Stimulated activated naive CD8-positive, alpha-beta T cell treated with anti-CD3 and anti-CD28 coated beads, Interleukin-15, Interleukin-2, amounts not matched to agents 100 ng/mL and 50 ng/mL, for 24 hours (primary cell): Measurements from ENCODE around the gene SIRPA.

Experiments used
- H3K27ac Mint-ChIP-seq: one replicate; pipeline ENCODE4 v1.8.0; 2021; ENCODE audit warnings: mild to moderate bottlenecking, mixed read lengths
- H3K27me3 Mint-ChIP-seq: one replicate; pipeline ENCODE4 v1.8.0; 2021; ENCODE audit warnings: mixed read lengths
- H3K36me3 Mint-ChIP-seq: one replicate; pipeline ENCODE4 v1.8.0; 2021; ENCODE audit warnings: low read depth, mixed read lengths
- H3K4me1 Mint-ChIP-seq: one replicate; pipeline ENCODE4 v1.8.0; 2021; ENCODE audit warnings: low read depth, mixed read lengths
- H3K4me3 Mint-ChIP-seq: one replicate; pipeline ENCODE4 v1.8.0; 2021; ENCODE audit warnings: mild to moderate bottlenecking, mixed read lengths
- H3K9me3 Mint-ChIP-seq: one replicate; pipeline ENCODE4 v1.8.0; 2021; ENCODE audit warnings: mixed read lengths

SIRPA gene

DNA sequence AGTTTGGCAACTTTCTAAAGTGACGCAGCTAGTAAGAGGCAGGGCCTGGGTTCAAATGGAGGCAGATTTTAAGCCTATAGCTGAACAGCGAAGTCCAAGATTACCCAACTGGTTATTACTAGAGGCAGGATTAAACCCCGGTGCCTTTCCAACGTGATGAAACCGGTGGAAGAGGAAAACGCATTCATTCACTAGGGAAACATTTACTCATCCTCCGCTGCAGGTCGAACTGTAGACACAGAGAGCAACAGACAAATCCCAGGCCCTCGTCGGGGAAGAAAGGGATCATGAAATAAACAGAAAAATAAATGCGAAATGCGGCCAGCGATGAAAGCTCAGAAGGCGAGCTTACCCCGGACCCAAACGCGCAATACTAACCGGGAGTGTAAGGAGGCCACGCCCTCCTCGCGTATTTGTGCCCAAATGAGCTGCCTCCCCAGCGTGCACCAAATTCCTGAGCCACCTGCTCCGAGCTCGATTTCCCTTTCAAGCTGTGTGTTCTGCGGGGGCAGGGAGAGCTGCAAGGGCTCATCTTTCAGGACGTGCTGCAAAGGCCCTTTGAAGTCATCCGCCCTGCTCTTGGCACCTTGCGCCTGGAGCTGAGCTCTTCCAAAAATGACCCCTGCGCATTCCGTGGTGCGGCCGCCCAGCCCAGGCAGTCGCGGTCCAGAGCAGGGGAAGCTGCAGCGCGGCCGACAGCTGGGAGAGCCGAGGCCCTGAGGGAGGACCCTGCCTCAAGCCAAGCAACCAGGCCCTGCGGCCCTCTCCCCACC lies 51.7 kb downstream of the SIRPA start:
- Mint-ChIP-seq H3K9me3 (no peaks in the 10 kb centered on the region), H3K27ac (no peak overlapping the region), H3K4me3 (peak overlapping the region; percentile 25), H3K27me3 (peaks cover 43% of the 10 kb centered on the region), H3K36me3 (no peaks in the 10 kb centered on the region), H3K4me1 (no peaks in the 10 kb centered on the region)

DNA sequence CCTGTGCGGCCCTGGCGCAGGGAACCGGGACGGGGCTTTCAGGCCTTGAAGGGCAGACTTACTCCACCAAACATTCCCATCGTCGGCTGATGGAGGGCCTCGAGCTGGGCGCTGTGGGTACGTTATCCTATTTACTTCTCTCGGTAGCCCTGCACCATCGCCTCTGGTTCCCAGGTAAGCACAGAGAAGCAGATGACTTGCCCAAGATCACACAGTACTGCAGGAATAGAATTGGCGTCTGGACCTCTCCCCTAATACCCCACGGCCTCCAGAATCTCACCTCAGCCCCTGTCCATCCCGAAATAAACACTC lies 52.3 kb downstream of the SIRPA start:
- Mint-ChIP-seq H3K4me3 (no peak overlapping the region), H3K36me3 (no peaks in the 10 kb centered on the region), H3K27me3 (peaks cover 43% of the 10 kb centered on the region), H3K27ac (no peak overlapping the region), H3K4me1 (no peaks in the 10 kb centered on the region), H3K9me3 (no peaks in the 10 kb centered on the region)

DNA sequence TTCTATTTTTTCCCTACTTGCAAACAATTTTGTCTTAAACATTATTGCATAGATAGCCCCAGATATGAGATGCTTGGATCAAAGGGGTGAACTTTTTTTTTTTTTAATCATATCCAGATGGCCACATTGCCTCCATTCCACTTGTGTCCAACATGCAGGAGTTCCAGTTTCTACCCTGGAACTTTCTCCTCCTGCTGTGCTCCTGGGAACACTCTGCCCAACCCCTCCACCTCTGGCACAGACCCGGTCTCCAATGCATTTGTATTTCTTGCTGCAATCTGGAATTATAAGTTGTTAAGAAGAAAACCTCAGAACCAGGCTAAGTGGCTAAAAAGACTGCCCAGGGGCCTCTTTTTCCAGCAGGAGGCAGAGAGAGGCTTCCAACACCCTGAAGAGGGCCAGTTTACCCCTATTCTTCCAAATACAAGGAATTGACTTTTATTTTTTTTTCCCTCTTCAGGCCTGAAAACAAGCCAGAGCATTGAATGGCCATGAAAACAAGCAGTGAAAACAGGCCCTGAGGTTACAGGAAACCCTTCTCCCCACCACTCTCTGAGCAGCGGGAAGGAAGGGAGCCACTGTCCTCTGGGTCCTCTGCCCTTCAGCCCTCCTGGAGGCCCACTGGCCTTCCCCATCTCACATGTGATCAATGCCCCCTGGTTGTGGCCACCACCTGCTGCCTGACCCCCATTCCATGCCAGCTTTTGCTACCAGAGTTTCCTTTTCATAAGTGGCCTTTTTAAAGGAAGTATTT lies 54.3 kb downstream of the SIRPA start:
- no peaks in the 10 kb centered on the region for H3K4me1 Mint-ChIP-seq

GRCh38 chr20:1950836-1951235 lies 55.6 kb downstream of the SIRPA start:
- peaks cover 22% of the 10 kb centered on the region for H3K27me3 Mint-ChIP-seq
- no peak overlapping the region for H3K27ac Mint-ChIP-seq
- no peak overlapping the region for H3K4me3 Mint-ChIP-seq
- no peaks in the 10 kb centered on the region for H3K4me1 Mint-ChIP-seq
- H3K9me3 Mint-ChIP-seq = no peaks in the 10 kb centered on the region
- H3K36me3 Mint-ChIP-seq = no peaks in the 10 kb centered on the region

More for the DNA sequence above, 54.3 kb downstream of the SIRPA start:
- no peak overlapping the region for H3K4me3 Mint-ChIP-seq
- no peak overlapping the region for H3K27ac Mint-ChIP-seq
- H3K9me3 Mint-ChIP-seq = no peaks in the 10 kb centered on the region
- peaks cover 27% of the 10 kb centered on the region for H3K27me3 Mint-ChIP-seq
- no peaks in the 10 kb centered on the region for H3K36me3 Mint-ChIP-seq

- Mint-ChIP-seq H3K27me3 (peaks cover 21% of the 10 kb centered on the region), H3K4me1 (no peaks in the 10 kb centered on the region), H3K9me3 (no peaks in the 10 kb centered on the region), H3K4me3 (no peak overlapping the region), H3K36me3 (no peaks in the 10 kb centered on the region), H3K27ac (no peak overlapping the region)
Measured at GRCh38 chr20:1951436-1952115, 56.4 kb downstream of the SIRPA start.

GRCh38 chr20:1952737-1953530 lies 57.7 kb downstream of the SIRPA start:
- H3K9me3 Mint-ChIP-seq = no peaks in the 10 kb centered on the region
- H3K4me3 Mint-ChIP-seq = no peak overlapping the region
- H3K27ac Mint-ChIP-seq = no peak overlapping the region
- H3K36me3 Mint-ChIP-seq = no peaks in the 10 kb centered on the region
- H3K27me3 Mint-ChIP-seq = peaks cover 16% of the 10 kb centered on the region
- no peaks in the 10 kb centered on the region for H3K4me1 Mint-ChIP-seq

GRCh38 chr20:1953621-1954020 lies 58.4 kb downstream of the SIRPA start:
- Mint-ChIP-seq H3K4me1 (no peaks in the 10 kb centered on the region), H3K36me3 (no peaks in the 10 kb centered on the region), H3K4me3 (no peak overlapping the region), H3K27me3 (peaks cover 15% of the 10 kb centered on the region), H3K27ac (no peak overlapping the region), H3K9me3 (no peaks in the 10 kb centered on the region)

DNA sequence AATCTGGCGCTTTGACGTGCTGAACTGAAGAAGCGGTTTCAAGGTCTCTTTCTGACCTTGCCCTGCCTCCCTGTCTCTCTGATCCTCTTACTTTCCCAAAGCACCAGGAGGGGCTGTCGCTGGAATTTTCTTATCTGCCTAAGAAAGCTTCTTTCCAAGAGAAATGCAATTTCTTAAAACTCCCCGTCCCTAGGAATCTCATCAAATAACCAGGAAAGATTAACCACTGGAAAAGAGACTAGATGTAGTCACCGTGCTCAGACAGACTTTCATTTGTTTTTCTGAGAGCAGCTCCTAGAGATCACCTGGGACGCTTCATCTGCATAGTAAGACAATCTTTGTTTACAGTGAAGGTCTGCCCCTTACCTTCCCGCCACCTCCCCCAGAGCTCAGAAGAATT lies 60.0 kb downstream of the SIRPA start:
- no peak overlapping the region for H3K27ac Mint-ChIP-seq
- H3K9me3 Mint-ChIP-seq = no peaks in the 10 kb centered on the region
- peaks cover 11% of the 10 kb centered on the region for H3K27me3 Mint-ChIP-seq
- H3K4me3 Mint-ChIP-seq = no peak overlapping the region
- no peaks in the 10 kb centered on the region for H3K36me3 Mint-ChIP-seq
- H3K4me1 Mint-ChIP-seq = no peaks in the 10 kb centered on the region

GRCh38 chr20:1958426-1958825 lies 63.2 kb downstream of the SIRPA start:
- no peaks in the 10 kb centered on the region for H3K9me3 Mint-ChIP-seq
- peaks cover 3% of the 10 kb centered on the region for H3K4me1 Mint-ChIP-seq
- no peaks in the 10 kb centered on the region for H3K36me3 Mint-ChIP-seq
- H3K27me3 Mint-ChIP-seq = peaks cover 14% of the 10 kb centered on the region
- H3K27ac Mint-ChIP-seq = no peak overlapping the region
- no peak overlapping the region for H3K4me3 Mint-ChIP-seq

GRCh38 chr20:1959156-1959555 lies 63.9 kb downstream of the SIRPA start:
- H3K4me3 Mint-ChIP-seq = no peak overlapping the region
- H3K4me1 Mint-ChIP-seq = peaks cover 4% of the 10 kb centered on the region
- no peak overlapping the region for H3K27ac Mint-ChIP-seq
- H3K27me3 Mint-ChIP-seq = peaks cover 19% of the 10 kb centered on the region
- no peaks in the 10 kb centered on the region for H3K9me3 Mint-ChIP-seq
- H3K36me3 Mint-ChIP-seq = no peaks in the 10 kb centered on the region

GRCh38 chr20:1961374-1961773 lies 66.2 kb downstream of the SIRPA start:
- H3K4me1 Mint-ChIP-seq = peaks cover 20% of the 10 kb centered on the region
- no peaks in the 10 kb centered on the region for H3K36me3 Mint-ChIP-seq
- H3K4me3 Mint-ChIP-seq = no peak overlapping the region
- H3K27me3 Mint-ChIP-seq = peaks cover 24% of the 10 kb centered on the region
- H3K9me3 Mint-ChIP-seq = no peaks in the 10 kb centered on the region
- no peak overlapping the region for H3K27ac Mint-ChIP-seq

GRCh38 chr20:1964061-1964460 lies 68.9 kb downstream of the SIRPA start:
- H3K4me1 Mint-ChIP-seq = peaks cover 20% of the 10 kb centered on the region
- no peak overlapping the region for H3K4me3 Mint-ChIP-seq
- no peaks in the 10 kb centered on the region for H3K9me3 Mint-ChIP-seq
- H3K27me3 Mint-ChIP-seq = peaks cover 20% of the 10 kb centered on the region
- no peaks in the 10 kb centered on the region for H3K36me3 Mint-ChIP-seq
- no peak overlapping the region for H3K27ac Mint-ChIP-seq

GRCh38 chr20:1964659-1965405 lies 69.6 kb downstream of the SIRPA start:
- Mint-ChIP-seq H3K27ac (peak overlapping the region; percentile 77), H3K4me1 (peaks cover 20% of the 10 kb centered on the region)

More at GRCh38 chr20:1964659-1965405, 69.6 kb downstream of the SIRPA start:
- Mint-ChIP-seq H3K36me3 (no peaks in the 10 kb centered on the region), H3K9me3 (no peaks in the 10 kb centered on the region), H3K27me3 (peaks cover 20% of the 10 kb centered on the region), H3K4me3 (peak overlapping the region; percentile 60)
